SK-N-SH treated with all-trans-retinoic acid at 6 μM for 48 hours (cell line): ENCODE measurements around the gene ZGRF1.

Experiments
- ATAC-seq: fragments of 200-7000 bp; cut with Tn5 transposase; 3 replicates; pipeline ENCODE4 v1.9.1; 2020; ENCODE audit warnings: mild to moderate bottlenecking, moderate library complexity
- BACH2 ChIP-seq: fragments of 250-450 bp; sonication (Bioruptor Pico); IDR thresholded peaks from 2 replicates; pipeline ENCODE4 v1.9.0; 2021; ENCODE audit warnings: mild to moderate bottlenecking, borderline replicate concordance
- CREB5 ChIP-seq: fragments of 250-450 bp; sonication (Bioruptor Pico); IDR thresholded peaks from 2 replicates; pipeline ENCODE4 v1.5.1; 2020; ENCODE audit warnings: low read depth, mild to moderate bottlenecking, moderate library complexity
- CSDC2 ChIP-seq: fragments of 250-450 bp; sonication (Bioruptor Pico); IDR thresholded peaks from 2 replicates; pipeline ENCODE4 v1.5.0; 2020; ENCODE audit warnings: mild to moderate bottlenecking, moderate library complexity
- ESRRG ChIP-seq: fragments of 250-450 bp; sonication (Bioruptor Pico); IDR thresholded peaks from 2 replicates; pipeline ENCODE4 v1.6.1; 2021; ENCODE audit warnings: mild to moderate bottlenecking
- GLIS3 ChIP-seq: fragments of 250-450 bp; sonication (Bioruptor Pico); IDR thresholded peaks from 2 replicates; pipeline ENCODE4 v1.5.0; 2020; ENCODE audit warnings: mild to moderate bottlenecking, moderate library complexity
- ISL1 ChIP-seq: fragments of 250-450 bp; sonication (Bioruptor Pico); IDR thresholded peaks from 2 replicates; pipeline ENCODE4 v2.1.2; 2022; ENCODE audit warnings: mild to moderate bottlenecking, moderate library complexity
- OSR1 ChIP-seq: fragments of 250-450 bp; sonication (Bioruptor Pico); IDR thresholded peaks from 2 replicates; pipeline ENCODE4 v1.8.0; 2022; ENCODE audit warnings: moderate library complexity, mild to moderate bottlenecking, inconsistent platforms
- RARB ChIP-seq: fragments of 250-450 bp; sonication (Bioruptor Pico); IDR thresholded peaks from 2 replicates; pipeline ENCODE4 v1.8.0; 2021; ENCODE audit warnings: mild to moderate bottlenecking, moderate library complexity
- TCF4 ChIP-seq: fragments of 250-450 bp; sonication (Bioruptor Pico); IDR thresholded peaks from 2 replicates; pipeline ENCODE4 v1.8.0; 2021; ENCODE audit warnings: mild to moderate bottlenecking, moderate library complexity, borderline replicate concordance
- TOX ChIP-seq: fragments of 250-450 bp; sonication (Bioruptor Pico); IDR thresholded peaks from 2 replicates; pipeline ENCODE4 v1.8.0; 2021; ENCODE audit warnings: mild to moderate bottlenecking, moderate library complexity, borderline replicate concordance
- TSHZ2 ChIP-seq: fragments of 250-450 bp; sonication (Bioruptor Pico); IDR thresholded peaks from 2 replicates; pipeline ENCODE4 v1.5.0; 2020; ENCODE audit warnings: mild to moderate bottlenecking, moderate library complexity
- ZC3H10 ChIP-seq: fragments of 250-450 bp; sonication (Bioruptor Pico); IDR thresholded peaks from 2 replicates; pipeline ENCODE4 v1.5.1; 2021; ENCODE audit warnings: mild to moderate bottlenecking, moderate library complexity
- ZFP3 ChIP-seq: fragments of 250-450 bp; sonication (Bioruptor Pico); IDR thresholded peaks from 2 replicates; pipeline ENCODE4 v1.5.0; 2020; ENCODE audit warnings: mild to moderate bottlenecking, moderate library complexity
- ZNF565 ChIP-seq: fragments of 450-650 bp; formaldehyde crosslinking; conservative IDR thresholded peaks from 2 replicates; pipeline ENCODE4 v1.5.0; 2020; ENCODE audit warnings: low read depth, mild to moderate bottlenecking, moderate library complexity
- ZNF70 ChIP-seq: fragments of 450-650 bp; formaldehyde crosslinking; IDR thresholded peaks from 2 replicates; pipeline ENCODE4 v1.5.0; 2020; ENCODE audit warnings: mild to moderate bottlenecking, moderate library complexity
- ZNF8 ChIP-seq: fragments of 450-650 bp; formaldehyde crosslinking; IDR thresholded peaks from 2 replicates; pipeline ENCODE4 v1.5.0; 2020; ENCODE audit warnings: mild to moderate bottlenecking, moderate library complexity
- TF ChIP-seq, protein P1 (sequence below): fragments of 250-450 bp; sonication (Bioruptor Pico); IDR thresholded peaks from 2 replicates; pipeline ENCODE4 v1.5.1; 2021; ENCODE audit warnings: mild to moderate bottlenecking, moderate library complexity

The ZGRF1 gene

GRCh38 chr4:112636688-112637551, at the start of gene ZGRF1, which contains the start of gene LARP7:
TSS of gene ZGRF1 (minus strand) at chr4:112636909. CDS start at chr4:112633176, 3,733 bp downstream.
TSS of gene LARP7 (plus strand) at chr4:112637143. CDS start at chr4:112644670, 7,527 bp downstream.
- peak; percentile 91 for ATAC-seq
- TF ChIP-seq TSHZ2 (no peak), ESRRG (CRISPR knock-in tag) (no peak), RARB (CRISPR knock-in tag) (no peak), OSR1 (CRISPR knock-in tag) (no peak), ZC3H10 (CRISPR knock-in tag) (no peak), TCF4 (CRISPR knock-in tag) (no peak), ZNF70 (CRISPR knock-in tag) (no peak), ZNF8 (CRISPR knock-in tag) (no peak)
- TF ChIP-seq, all 23 proteins: peak for 0

DNA sequence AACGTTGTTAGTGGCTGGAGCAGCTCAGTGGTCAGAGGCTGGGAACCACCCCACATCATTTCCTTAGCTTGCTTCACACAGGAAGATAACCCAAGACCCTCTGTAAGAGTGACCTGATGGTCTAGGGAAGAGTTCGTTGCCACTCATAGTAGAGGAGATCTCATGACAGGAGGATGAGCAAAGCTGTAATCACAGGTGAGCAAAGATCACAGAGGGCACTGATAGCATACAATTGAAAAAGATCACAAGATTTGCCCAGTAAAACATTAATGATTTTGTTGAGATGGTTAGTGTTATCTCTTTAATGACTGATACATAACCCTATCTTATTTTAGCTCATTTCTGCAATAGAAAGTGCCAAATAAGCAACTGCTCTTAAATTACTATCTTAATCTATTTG, 44.3 kb upstream of the ZGRF1 start:
- ATAC-seq = no peak
- TF ChIP-seq ZFP3 (CRISPR knock-in tag) = no peak

DNA sequence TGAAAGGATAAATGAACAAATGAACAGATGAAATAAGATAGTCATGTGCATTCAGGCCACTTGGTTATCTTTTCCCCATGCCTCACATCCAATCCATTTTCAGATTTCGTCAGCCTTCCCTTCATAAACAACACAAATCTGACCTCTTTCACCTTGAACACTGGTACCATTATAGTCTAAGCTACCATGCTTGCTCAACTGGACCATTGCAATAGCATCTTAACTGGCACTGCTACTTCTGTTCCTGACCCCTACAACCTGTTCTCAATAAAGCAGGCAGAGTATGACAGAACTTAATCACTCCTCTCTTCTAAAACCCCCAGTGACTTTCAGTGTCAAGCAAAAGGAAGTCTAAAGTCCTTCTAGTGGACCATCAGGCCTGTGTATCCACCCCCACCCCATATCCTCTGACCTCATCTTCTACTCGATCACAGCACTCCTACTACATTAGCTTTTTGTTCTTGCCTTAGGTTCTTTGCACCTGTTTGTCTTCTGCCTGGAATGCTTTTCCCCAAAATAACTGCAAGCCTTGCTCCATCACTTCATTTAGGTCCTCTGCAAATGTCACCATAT, 40.9 kb upstream of the ZGRF1 start:
- no peak for ATAC-seq
- TF ChIP-seq, protein P1, sequence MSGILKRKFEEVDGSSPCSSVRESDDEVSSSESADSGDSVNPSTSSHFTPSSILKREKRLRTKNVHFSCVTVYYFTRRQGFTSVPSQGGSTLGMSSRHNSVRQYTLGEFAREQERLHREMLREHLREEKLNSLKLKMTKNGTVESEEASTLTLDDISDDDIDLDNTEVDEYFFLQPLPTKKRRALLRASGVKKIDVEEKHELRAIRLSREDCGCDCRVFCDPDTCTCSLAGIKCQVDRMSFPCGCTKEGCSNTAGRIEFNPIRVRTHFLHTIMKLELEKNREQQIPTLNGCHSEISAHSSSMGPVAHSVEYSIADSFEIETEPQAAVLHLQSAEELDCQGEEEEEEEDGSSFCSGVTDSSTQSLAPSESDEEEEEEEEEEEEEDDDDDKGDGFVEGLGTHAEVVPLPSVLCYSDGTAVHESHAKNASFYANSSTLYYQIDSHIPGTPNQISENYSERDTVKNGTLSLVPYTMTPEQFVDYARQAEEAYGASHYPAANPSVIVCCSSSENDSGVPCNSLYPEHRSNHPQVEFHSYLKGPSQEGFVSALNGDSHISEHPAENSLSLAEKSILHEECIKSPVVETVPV (CRISPR knock-in tag) = no peak
- TF ChIP-seq ESRRG (CRISPR knock-in tag) (no peak), BACH2 (no peak), ISL1 (CRISPR knock-in tag) (no peak), ZNF565 (CRISPR knock-in tag) (no peak), ZNF8 (CRISPR knock-in tag) (no peak), TOX (CRISPR knock-in tag) (no peak), CSDC2 (CRISPR knock-in tag) (no peak), RARB (CRISPR knock-in tag) (no peak), CREB5 (no peak), TCF4 (CRISPR knock-in tag) (no peak), GLIS3 (CRISPR knock-in tag) (no peak)

- TF ChIP-seq BACH2 = no peak
- no peak for TF ChIP-seq TCF4 (CRISPR knock-in tag)
- TF ChIP-seq ZC3H10 (CRISPR knock-in tag) = no peak
- no peak for TF ChIP-seq ESRRG (CRISPR knock-in tag)
- no peak for TF ChIP-seq CREB5
- no peak for ATAC-seq
These were observed 37.7 kb upstream of the ZGRF1 start for GRCh38 chr4:112674376-112674775.

DNA sequence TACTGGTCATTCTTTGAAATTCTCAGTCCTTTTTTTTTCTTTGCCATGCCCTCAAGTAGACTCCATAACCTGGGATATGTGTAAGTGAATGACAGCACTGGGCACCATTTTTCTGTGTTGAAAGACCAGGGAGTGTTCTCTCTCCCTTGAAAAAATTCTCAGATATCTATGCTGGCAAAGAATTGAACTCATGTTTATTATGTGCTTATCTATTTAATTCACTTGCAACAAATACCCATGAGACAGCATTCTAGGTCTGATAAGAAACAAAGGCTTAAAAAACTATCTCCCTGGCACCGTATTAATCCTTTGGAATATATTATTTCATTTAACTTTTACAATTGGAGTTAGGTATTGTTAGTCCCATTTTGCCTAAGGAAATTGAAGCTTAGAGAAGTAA, 37.0 kb upstream of the ZGRF1 start:
- no peak for TF ChIP-seq TCF4 (CRISPR knock-in tag)
- no peak for ATAC-seq
